Subcutaneous adipose tissue (tissue), 4 donors: Measurements from ENCODE around the gene POLR3C. TPM values are rescaled to one million over a fixed set of nuclear protein-coding genes. Genes with fewer than 3 reads are reported as not detected.

Experiments
- total RNA-seq, 4 donors: library from RNA; depleted of rRNA; stranded (reverse); fragments of >200 nt; gene quantifications; one replicate each; pipeline ENCODE4 v1.1.0, GENCODE V29; 2016
- TF ChIP-seq, protein P1 (sequence below): fragments of 450-650 bp; IDR thresholded peaks from one replicate; pipeline ENCODE4 v1.5.1; 2016; ENCODE audit warnings: low read depth, mild to moderate bottlenecking, control low read depth, antibody characterized with exemption, moderate library complexity

POLR3C gene, protein sequence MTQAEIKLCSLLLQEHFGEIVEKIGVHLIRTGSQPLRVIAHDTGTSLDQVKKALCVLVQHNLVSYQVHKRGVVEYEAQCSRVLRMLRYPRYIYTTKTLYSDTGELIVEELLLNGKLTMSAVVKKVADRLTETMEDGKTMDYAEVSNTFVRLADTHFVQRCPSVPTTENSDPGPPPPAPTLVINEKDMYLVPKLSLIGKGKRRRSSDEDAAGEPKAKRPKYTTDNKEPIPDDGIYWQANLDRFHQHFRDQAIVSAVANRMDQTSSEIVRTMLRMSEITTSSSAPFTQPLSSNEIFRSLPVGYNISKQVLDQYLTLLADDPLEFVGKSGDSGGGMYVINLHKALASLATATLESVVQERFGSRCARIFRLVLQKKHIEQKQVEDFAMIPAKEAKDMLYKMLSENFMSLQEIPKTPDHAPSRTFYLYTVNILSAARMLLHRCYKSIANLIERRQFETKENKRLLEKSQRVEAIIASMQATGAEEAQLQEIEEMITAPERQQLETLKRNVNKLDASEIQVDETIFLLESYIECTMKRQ
- 10 to 100 TPM; 30.5 to 39.0 (median 37.1) TPM for total RNA-seq

DNA sequence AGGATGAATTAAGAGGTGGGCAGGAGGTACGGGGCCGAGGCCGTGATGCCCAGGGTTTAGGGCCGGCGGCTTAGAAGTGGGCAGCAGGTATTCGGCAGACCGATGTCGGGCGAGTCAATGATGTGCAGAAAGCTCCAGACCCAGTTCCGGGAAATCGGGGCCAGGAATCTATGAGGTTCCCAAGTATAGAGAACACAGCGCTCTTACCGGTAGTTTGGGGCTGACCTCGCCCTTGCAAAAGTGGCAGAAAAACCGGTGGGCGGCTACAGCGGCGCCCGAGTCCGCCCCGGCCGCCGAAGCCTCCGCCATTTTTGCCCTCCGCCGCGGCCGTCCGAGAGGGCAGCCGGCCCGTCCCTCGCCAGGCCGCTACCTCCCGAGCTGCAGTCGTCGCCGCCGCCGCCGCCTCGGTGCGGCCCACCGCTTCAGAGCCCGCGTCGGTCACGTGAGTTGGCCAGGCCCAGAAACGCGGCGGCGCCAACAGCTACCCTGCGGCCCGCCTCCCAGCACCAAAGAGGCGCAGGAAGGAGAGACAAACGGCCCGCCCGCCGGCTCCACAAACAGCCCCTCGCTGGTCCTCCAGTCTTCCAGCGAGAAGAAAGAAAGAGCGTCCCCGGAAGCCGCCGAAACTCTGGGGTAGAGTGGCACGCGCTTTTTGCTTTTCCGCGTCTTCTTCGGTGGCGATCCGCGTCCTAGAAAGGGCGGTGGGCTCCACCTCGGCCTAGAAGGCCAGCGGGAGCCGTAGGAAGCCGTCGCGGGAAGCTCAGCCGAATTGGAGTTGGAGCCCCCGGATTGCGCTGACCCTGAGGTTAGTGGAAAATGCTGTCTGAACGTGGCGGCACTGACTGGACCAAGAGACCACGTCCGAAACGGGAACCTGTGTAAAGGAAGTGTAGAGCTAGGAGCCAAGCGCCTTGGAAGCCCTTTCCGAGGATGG is at the start of gene POLR3C, which contains the start of gene RNF115:
Gene POLR3C, plus strand, starts transcription at position 636 of the 934 bp plus-strand sequence. CDS start 1,577 bp downstream, outside the sequence.
Gene RNF115, minus strand, starts transcription at position 531 of the 934 bp plus-strand sequence. Its CDS starts 222 bp downstream, at position 309.
- TF ChIP-seq, protein P1, sequence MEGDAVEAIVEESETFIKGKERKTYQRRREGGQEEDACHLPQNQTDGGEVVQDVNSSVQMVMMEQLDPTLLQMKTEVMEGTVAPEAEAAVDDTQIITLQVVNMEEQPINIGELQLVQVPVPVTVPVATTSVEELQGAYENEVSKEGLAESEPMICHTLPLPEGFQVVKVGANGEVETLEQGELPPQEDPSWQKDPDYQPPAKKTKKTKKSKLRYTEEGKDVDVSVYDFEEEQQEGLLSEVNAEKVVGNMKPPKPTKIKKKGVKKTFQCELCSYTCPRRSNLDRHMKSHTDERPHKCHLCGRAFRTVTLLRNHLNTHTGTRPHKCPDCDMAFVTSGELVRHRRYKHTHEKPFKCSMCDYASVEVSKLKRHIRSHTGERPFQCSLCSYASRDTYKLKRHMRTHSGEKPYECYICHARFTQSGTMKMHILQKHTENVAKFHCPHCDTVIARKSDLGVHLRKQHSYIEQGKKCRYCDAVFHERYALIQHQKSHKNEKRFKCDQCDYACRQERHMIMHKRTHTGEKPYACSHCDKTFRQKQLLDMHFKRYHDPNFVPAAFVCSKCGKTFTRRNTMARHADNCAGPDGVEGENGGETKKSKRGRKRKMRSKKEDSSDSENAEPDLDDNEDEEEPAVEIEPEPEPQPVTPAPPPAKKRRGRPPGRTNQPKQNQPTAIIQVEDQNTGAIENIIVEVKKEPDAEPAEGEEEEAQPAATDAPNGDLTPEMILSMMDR, result no peak

DNA sequence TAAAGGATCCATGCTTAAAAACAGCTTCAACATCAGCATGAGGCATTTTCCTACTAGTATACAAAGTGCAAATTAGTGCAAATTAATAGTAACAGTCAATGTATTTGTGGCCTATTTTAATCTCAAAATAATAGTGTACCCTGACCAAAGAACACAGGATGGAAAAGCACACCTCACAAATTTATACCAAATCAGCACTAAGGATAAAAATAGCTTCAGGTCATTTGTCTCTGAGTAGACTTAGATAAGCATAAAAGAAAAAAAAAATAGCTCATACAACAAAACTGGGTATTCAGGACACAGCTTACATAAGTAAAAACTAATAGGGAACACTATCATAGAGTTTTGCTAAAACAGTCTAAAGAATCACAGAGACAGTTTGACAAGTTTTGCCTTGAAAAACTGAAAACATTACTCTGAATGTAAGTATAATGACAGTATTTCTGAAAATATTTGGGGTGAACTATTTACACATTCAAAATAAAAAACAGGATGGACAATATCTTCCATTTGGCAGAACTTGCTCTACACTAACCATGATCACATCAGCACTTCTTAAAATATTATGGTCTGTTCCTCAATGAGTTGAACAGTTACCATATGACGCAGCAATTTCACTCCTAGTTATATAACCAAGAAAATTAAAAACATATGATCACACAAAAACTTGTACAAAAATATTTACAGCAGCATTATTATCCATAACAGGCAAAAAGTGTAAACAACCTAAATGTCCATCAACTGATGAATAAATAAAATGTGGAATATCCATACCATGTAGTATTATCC is 46.4 kb upstream of the POLR3C start:
- TF ChIP-seq, protein P1, result no peak

DNA sequence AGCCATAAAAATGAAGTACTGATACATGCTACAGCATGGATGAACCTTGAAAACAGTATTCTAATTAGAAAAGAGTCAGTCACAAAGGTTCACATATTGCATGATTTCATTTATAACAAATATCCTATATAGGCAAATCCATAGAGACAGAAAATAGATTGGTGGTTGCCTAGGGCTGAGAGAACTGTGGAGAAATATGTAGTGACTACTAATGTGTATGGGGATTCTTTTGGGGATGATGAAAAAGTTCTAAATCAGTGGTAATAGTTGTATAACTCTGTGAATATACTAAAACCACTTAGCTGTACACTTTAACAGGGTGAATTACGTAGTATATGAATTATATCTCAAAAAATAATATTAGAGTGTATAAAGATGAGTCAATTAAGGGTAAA is 45.9 kb upstream of the POLR3C start:
- TF ChIP-seq, protein P1, result no peak

DNA sequence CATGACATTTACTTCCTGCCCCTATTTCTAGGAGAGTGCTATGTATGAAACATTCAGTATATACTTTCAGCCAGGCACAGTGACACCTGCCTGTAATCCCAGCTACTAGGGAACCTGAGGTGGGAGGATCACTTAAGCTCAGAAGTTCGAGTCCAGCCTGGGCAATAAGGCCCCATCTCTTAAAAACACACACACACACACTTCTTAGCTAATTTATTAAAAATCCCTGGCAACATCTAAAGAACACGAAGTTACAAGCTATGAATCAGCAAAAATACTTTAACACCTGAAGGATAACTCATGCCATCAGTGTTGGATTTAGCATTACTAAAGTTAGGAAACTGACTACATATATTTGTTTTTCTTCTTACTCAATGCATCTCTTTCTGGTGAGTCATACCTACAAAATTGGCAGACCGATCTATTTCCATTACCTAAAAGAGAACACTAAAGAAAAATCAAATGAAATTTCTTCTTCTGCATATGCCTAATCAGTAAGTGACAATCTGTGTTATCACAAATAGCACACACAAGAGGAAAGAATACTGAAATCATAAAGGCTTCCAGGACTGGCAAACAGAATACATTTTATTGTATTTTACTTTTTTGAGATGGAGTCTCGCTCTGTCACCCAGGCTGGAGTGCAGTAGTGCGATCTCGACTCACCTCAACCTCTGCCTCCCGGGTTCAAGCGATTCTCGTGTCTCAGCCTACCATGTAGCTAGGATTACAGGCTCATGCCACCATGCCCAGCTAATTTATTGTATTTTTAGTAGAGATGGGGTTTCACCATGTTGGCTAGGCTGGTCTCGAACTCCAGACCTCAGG is 41.5 kb upstream of the POLR3C start:
- TF ChIP-seq, protein P1, result no peak

DNA sequence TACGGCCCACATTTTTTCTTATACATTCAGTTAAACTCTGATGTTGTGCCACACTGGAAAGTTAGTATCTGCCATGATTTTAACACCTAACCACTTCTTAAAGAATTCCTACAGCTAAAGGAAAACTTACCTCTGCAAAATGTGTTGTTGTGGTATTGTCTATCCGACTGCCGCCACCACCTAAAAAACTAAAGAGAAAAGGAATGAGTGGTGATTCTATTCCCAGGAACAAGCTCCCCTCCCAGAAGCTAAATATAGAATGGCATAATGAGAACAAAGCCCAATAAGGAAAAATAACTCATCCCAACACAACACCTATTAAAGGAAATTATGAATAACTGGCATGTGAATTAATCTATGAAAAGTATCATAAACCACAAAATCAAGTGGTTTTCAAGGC is 39.6 kb upstream of the POLR3C start:
- TF ChIP-seq, protein P1, result no peak

DNA sequence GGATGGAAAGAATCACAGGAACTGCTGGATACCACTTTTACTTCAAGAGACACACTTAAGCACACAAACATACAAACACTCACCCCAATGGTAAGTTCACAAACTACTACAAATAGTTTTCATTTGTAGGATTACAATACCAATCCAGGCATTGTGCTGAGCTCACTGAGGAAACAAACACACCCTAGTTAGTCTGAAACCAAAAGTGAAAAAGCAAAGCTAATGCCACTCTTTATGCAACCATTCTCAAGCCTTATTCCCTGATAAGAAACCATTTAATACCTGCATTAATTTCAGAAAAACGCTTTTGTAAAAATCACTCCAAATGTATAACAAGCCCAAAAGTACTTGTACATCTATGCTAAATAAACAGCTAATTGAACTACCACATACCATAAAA is 38.5 kb upstream of the POLR3C start:
- TF ChIP-seq, protein P1, result no peak
